Adrenal gland (tissue), 12 donors: ENCODE results near the gene METTL2B. TPM values are rescaled to one million over a fixed set of nuclear protein-coding genes. Genes with fewer than 3 reads are reported as not detected.
"Not testable (repeated sequence)": the region's sequence is repeated elsewhere in the genome, so short reads cannot be mapped to it uniquely, and the experiment has no call there.

Source experiments
- DNase-seq, 7 donors: peaks; one replicate each; pipeline ENCODE4 v3.0.0-alpha.2; 2019 to 2020
- H3K27ac ChIP-seq, 5 donors: fragments of 200-600 bp; sonication (generic) in 4 of 5; 1 replicate in 3 of 5; 2 replicates in 2 of 5; pipeline versions ENCODE4 v1.5.1 to v1.8.0; 2016 to 2020; ENCODE audit warnings: mild to moderate bottlenecking in 1 of 5
- H3K27me3 ChIP-seq: fragments of 200-600 bp; 2 replicates; pipeline ENCODE4 v1.8.0; 2021
- H3K36me3 ChIP-seq, 2 donors: fragments of 200-600 bp; replicated peaks in 1 of 2; 1 replicate in 1 of 2; 2 replicates in 1 of 2; pipeline versions ENCODE4 v1.5.1 to v1.8.0; 2018 to 2022
- H3K4me1 ChIP-seq, 2 donors: fragments of 200-600 bp; replicated peaks in 1 of 2; 1 replicate in 1 of 2; 2 replicates in 1 of 2; pipeline versions ENCODE4 v1.5.1 to v1.8.0; 2018 to 2021
- H3K4me3 ChIP-seq, 4 donors: fragments of 200-600 bp; sonication (generic) in 3 of 4; one replicate each; pipeline ENCODE4 v1.5.1; 2016 to 2018
- H3K9me3 ChIP-seq, 3 donors: fragments of 200-600 bp; sonication (generic) in 1 of 3; replicated peaks in 1 of 3; 1 replicate in 2 of 3; 2 replicates in 1 of 3; pipeline versions ENCODE4 v1.5.1 to v1.8.0; 2016 to 2021
- POLR2A ChIP-seq, 2 donors: fragments of 450-650 bp; IDR thresholded peaks; one replicate each; pipeline ENCODE4 v1.6.1; 2017; ENCODE audit warnings: antibody characterized with exemption in 2 of 2, mild to moderate bottlenecking in 2 of 2, moderate library complexity in 1 of 2
- WGBS, 4 donors: extraction: QIAGEN DNeasy Blood & Tissue Kit in 2 of 4; methylation state at CpG; one replicate each; pipeline versions ENCODE4 v1.1.5 to v1.1.7; 2013 to 2017; 5-methylcytosine and 5-hydroxymethylcytosine counted together
- intact Hi-C, 2 donors: fragments of 100-400 bp; cut with DNase I; formaldehyde crosslinking; loops; one replicate each; pipeline versions ENCODE4 v1.14.1 to v1.15.0; 2022 to 2023
- polyA plus RNA-seq, 3 donors: library from polyadenylated mRNA; stranded (reverse); fragments of 200-250 nt in 2 of 3; fragments of 350-450 nt in 1 of 3; fragmentation: Illumina TruSeq in 1 of 3; extraction: RNeasy Lipid Tissue Mini Kit (QIAGEN cat#74804) in 1 of 3; gene quantifications; one replicate each; pipeline ENCODE4 v1.2.3, GENCODE V29; 2013 to 2014
- total RNA-seq, 9 donors: library from RNA; depleted of rRNA in 4 of 9; stranded (reverse); fragments of >200 nt in 4 of 9; fragments of 120-200 nt in 1 of 9; fragmentation: NEBNext Ultra II Directional in 1 of 9; extraction: Animal tissue kit (Norgen Biotek cat#: 25700) in 1 of 9; gene quantifications; one replicate each; pipeline versions ENCODE4 v1.1.0 to v1.2.4, GENCODE V29; 2013 to 2023
- TF ChIP-seq, protein P1 (sequence below), 6 experiments: fragments of 450-650 bp in 4 of 6; fragments of 200-600 bp in 2 of 6; sonication (generic) in 1 of 6; IDR thresholded peaks; 1 replicate in 5 of 6; 2 replicates in 1 of 6; pipeline versions ENCODE4 v1.5.1 to v1.8.0; 2016 to 2021; ENCODE audit warnings: antibody characterized with exemption in 6 of 6, mild to moderate bottlenecking in 2 of 6, moderate library complexity in 1 of 6
- donor health status: healthy with polysubstance abuse.
- donor health status: Bipolar disorder and iron deficiency.
- donor health status: DM: yes; HTN: yes; CAD: no.
- donor health status: DM: no; HTN: no; CAD: no.
- donor health status: DM: no; HTN: no; CAD: no.
- donor health status: DM: yes; HTN: yes; CAD: no.

METTL2B gene
- total and polyA plus RNA-seq, 12 donors, result 7.1 to 35.9 (median 25.6) TPM

- peaks cover 6 to 20% of the 10 kb centered on the region in 2 donors for H3K4me1 ChIP-seq
- 31 to 42% (median 36%) methylated on average over 5 of the region's 5 CpGs for WGBS, 4 donors
- no peaks in the 10 kb centered on the region for H3K9me3 ChIP-seq
- H3K36me3 ChIP-seq, result no peaks in the 10 kb centered on the region
- no peak overlapping the region for H3K4me3 ChIP-seq
- TF ChIP-seq POLR2A (IDR thresholded peaks at IDR 0.05), result no peak
- TF ChIP-seq, protein P1, sequence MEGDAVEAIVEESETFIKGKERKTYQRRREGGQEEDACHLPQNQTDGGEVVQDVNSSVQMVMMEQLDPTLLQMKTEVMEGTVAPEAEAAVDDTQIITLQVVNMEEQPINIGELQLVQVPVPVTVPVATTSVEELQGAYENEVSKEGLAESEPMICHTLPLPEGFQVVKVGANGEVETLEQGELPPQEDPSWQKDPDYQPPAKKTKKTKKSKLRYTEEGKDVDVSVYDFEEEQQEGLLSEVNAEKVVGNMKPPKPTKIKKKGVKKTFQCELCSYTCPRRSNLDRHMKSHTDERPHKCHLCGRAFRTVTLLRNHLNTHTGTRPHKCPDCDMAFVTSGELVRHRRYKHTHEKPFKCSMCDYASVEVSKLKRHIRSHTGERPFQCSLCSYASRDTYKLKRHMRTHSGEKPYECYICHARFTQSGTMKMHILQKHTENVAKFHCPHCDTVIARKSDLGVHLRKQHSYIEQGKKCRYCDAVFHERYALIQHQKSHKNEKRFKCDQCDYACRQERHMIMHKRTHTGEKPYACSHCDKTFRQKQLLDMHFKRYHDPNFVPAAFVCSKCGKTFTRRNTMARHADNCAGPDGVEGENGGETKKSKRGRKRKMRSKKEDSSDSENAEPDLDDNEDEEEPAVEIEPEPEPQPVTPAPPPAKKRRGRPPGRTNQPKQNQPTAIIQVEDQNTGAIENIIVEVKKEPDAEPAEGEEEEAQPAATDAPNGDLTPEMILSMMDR (IDR thresholded peaks at IDR 0.05), result peak; percentile 72 to 82 (median 77)
- no peaks in the 10 kb centered on the region for H3K27me3 ChIP-seq
- peak; percentile 52 to 89 (median 64) for DNase-seq
- H3K27ac ChIP-seq, result no peak overlapping the region
- intact Hi-C loops, result no loop called here
These were observed 17.1 kb upstream of the METTL2B start for GRCh38 chr7:128459394-128459878.

DNA sequence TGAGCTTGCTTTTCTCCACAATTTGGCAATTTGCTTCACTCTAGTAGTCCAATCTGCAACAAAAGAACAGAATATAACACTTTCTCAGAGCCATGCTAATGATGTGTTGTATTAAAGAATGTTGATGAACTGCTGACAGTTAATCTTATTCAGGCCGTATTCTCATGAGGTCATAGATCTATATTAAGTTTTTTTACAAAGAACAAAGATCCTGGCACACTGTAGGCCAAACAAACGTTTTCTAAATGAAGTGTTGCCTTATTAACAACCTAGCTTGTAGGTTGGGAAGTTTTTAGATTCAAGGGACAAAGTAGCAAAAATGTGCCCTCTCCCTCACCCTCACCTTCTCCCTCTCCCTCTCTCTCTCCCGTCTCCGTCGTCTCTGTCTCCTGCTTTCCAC, 14.1 kb upstream of the METTL2B start:
- H3K4me3 ChIP-seq, result no peak overlapping the region
- no peak for TF ChIP-seq POLR2A (IDR thresholded peaks at IDR 0.05)
- TF ChIP-seq, protein P1 (IDR thresholded peaks at IDR 0.05), result no peak
- 81 to 91% (median 83%) methylated on average over 5 of the region's 5 CpGs for WGBS, 4 donors
- no peak for DNase-seq
- H3K36me3 ChIP-seq, result no peaks in the 10 kb centered on the region
- intact Hi-C loops, result loop anchor here in 1 of 2 donors (5.0 to 10.0 kb wide), 2 partner anchors 35 to 58 kb away; partner anchors contain the start of gene IMPDH1
- no peak overlapping the region for H3K27ac ChIP-seq
- H3K4me1 ChIP-seq, result no peaks in the 10 kb centered on the region
- H3K9me3 ChIP-seq, result no peaks in the 10 kb centered on the region
- H3K27me3 ChIP-seq, result no peaks in the 10 kb centered on the region

- not testable (repeated sequence) for DNase-seq, H3K27me3 ChIP-seq, H3K36me3 ChIP-seq, H3K9me3 ChIP-seq, H3K4me1 ChIP-seq, H3K27ac ChIP-seq, H3K4me3 ChIP-seq
- 92 to 100% (median 93%) methylated on average over 5 to 30 of the region's 30 CpGs for whole genome bisulfite sequencing, 4 donors
- intact Hi-C loops, result loop anchor here in 1 of 2 donors (5.0 to 10.0 kb wide), 2 partner anchors 36 to 59 kb away; partner anchors contain the start of gene IMPDH1
These were observed 13.2 kb upstream of the METTL2B start for GRCh38 chr7:128463345-128463744.

DNA sequence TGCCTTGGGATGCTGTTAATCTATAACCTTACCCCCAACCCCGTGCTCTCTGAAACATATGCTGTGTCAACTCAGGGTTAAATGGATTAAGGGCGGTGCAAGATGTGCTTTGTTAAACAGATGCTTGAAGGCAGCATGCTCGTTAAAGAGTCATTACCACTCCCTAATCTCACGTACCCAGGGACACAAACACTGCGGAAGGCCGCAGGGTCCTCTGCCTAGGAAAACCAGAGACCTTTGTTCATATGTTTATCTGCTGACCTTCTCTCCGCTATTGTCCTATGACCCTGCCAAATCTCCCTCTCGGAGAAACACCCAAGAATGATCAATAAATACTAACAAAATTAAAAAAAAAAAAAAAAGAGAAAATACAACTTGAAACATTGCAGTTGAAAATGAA, 12.6 kb upstream of the METTL2B start:
- not testable (repeated sequence) for H3K36me3 ChIP-seq, DNase-seq, H3K9me3 ChIP-seq, H3K27ac ChIP-seq, H3K4me1 ChIP-seq, H3K4me3 ChIP-seq, H3K27me3 ChIP-seq
- intact Hi-C loops, result loop anchor here in 1 of 2 donors (5.0 to 10.0 kb wide), 2 partner anchors 37 to 59 kb away; partner anchors contain the start of gene IMPDH1
- WGBS, 4 donors, result 81 to 91% (median 85%) methylated on average over 5 to 8 of the region's 8 CpGs

- intact Hi-C loops, result loop anchor here in 1 of 2 donors (10.0 kb wide), 1 partner anchor 62 kb away; the partner anchor contains the start of gene IMPDH1
- H3K4me3 ChIP-seq, H3K4me1 ChIP-seq, H3K9me3 ChIP-seq, H3K27me3 ChIP-seq, DNase-seq, H3K27ac ChIP-seq, H3K36me3 ChIP-seq: not testable (repeated sequence)
These were observed 9.7 kb upstream of the METTL2B start for GRCh38 chr7:128466871-128467270.

DNA sequence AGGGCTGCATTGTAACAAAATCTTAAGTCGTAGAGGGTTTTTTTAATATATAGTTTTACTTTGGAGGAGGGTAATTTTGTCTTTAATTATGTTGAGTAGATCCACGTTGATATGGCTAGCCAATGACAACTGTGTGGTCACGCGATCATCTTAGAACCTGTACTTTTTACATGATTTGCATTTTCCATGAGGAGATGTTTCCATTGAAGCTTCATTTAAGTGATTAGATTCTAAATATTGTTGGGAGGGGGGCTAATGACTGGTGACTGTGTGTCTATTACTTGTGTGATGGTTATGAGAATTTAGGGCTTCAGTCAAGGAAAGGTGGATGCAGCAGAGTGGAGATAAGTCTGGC, 765 bp downstream of the METTL2B start:
- peaks cover 0 to 13% of the 10 kb centered on the region in 2 donors for H3K4me1 ChIP-seq
- WGBS, 4 donors, result 2 to 7% (median 4%) methylated on average over 4 of the region's 4 CpGs
- DNase-seq, intact Hi-C loops, H3K27me3 ChIP-seq, H3K9me3 ChIP-seq, H3K36me3 ChIP-seq: not testable (repeated sequence)
- H3K4me3 ChIP-seq, result peak overlapping the region; percentile 11 to 78 (median 65)
- peak overlapping the region; percentile 56 to 90 (median 78) for H3K27ac ChIP-seq

- H3K9me3 ChIP-seq, H3K4me3 ChIP-seq, H3K27me3 ChIP-seq, H3K36me3 ChIP-seq, H3K27ac ChIP-seq, intact Hi-C loops, DNase-seq: not testable (repeated sequence)
- 75 to 85% (median 83%) methylated on average over 3 to 4 of the region's 4 CpGs for WGBS, 4 donors
- peaks cover 0 to 13% of the 10 kb centered on the region in 2 donors for H3K4me1 ChIP-seq
These were observed 2.5 kb downstream of the METTL2B start for GRCh38 chr7:128479082-128479481.

DNA sequence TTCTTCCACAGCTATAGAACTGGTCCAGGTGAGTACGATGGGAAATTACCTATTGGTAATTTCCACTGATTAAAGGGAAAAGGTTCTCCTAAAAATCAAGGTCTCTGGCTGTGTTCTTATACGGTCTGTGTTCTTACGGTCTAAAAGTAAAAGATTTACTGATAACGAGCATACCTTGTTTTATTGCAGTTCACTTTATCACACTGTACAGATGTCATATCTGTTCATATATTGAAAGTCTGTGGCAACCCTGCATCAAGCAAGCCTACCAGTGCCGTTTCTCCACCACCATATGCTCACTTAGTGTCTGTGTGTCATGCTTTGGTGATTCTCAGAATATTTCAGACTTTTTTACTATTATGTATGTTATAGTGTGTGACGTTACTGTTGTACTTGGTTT, 11.6 kb downstream of the METTL2B start:
- H3K4me1 ChIP-seq, H3K27me3 ChIP-seq, intact Hi-C loops, H3K36me3 ChIP-seq, H3K4me3 ChIP-seq, H3K9me3 ChIP-seq, DNase-seq, H3K27ac ChIP-seq: not testable (repeated sequence)
- WGBS, 4 donors, result 88 to 94% (median 91%) methylated on average over 5 to 6 of the region's 6 CpGs
